Endothelial cell of umbilical vein (primary cell): ENCODE results near the gene LLGL2.

Source experiments
- MYC ChIP-seq: IDR thresholded peaks from one replicate; pipeline ENCODE4 v1.6.1; 2011; ENCODE audit warnings: mild to moderate bottlenecking, low read depth, low read length
- POLR2A ChIP-seq: IDR thresholded peaks from 2 replicates; pipeline ENCODE4 v1.6.1; 2012; ENCODE audit warnings: low read depth, mild to moderate bottlenecking, control low read depth, low read length
- POLR2AphosphoS5 ChIP-seq: IDR thresholded peaks from 2 replicates; pipeline ENCODE4 v1.6.1; 2012; ENCODE audit warnings: low read depth, mild to moderate bottlenecking, control low read depth, low read length, moderate library complexity; ENCODE audit not compliant: insufficient read depth
- TF ChIP-seq, protein P1 (sequence below), 2 donors: IDR thresholded peaks; 1 replicate in 1 of 2; 2 replicates in 1 of 2; pipeline ENCODE4 v1.5.1; 2011; ENCODE audit warnings: low read length in 2 of 2, mild to moderate bottlenecking in 2 of 2, moderate library complexity in 2 of 2, control low read depth in 1 of 2, inconsistent platforms in 1 of 2, low read depth in 1 of 2; ENCODE audit not compliant: insufficient read depth in 1 of 2; ENCODE audit errors: extremely low read depth in 1 of 2

DNA sequence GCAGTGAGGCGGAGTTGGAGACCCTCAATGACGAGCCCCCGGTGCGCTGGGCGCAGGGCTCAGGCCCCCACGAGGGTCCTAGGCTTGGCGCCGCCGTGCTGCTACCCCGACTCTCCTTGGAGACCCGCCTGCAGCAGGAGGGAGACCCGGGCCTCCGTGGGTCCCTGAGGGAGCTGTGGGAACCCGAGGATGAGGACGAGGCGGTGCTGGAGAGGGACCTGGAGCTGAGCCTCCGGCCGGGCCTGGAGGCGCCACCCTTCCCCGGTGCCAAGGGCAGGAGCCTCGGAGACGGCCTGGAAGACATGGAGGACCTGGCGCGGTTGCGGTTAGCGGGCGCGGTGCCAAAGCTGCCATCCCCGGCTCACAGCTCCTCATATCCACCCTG, 64.4 kb downstream of the LLGL2 start:
- TF ChIP-seq POLR2AphosphoS5 (no peak), POLR2A (no peak), MYC (no peak)
- TF ChIP-seq, protein P1, sequence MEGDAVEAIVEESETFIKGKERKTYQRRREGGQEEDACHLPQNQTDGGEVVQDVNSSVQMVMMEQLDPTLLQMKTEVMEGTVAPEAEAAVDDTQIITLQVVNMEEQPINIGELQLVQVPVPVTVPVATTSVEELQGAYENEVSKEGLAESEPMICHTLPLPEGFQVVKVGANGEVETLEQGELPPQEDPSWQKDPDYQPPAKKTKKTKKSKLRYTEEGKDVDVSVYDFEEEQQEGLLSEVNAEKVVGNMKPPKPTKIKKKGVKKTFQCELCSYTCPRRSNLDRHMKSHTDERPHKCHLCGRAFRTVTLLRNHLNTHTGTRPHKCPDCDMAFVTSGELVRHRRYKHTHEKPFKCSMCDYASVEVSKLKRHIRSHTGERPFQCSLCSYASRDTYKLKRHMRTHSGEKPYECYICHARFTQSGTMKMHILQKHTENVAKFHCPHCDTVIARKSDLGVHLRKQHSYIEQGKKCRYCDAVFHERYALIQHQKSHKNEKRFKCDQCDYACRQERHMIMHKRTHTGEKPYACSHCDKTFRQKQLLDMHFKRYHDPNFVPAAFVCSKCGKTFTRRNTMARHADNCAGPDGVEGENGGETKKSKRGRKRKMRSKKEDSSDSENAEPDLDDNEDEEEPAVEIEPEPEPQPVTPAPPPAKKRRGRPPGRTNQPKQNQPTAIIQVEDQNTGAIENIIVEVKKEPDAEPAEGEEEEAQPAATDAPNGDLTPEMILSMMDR (IDR thresholded peaks at IDR 0.05; ENCODE audit: extremely low read depth in 1 of 2, insufficient read depth in 1 of 2, low read depth in 1 of 2, low read length in 2 of 2): no peak
